GM20431 (cell line): ENCODE measurements around the gene NAT8.
"Not testable (repeated sequence)": the region's sequence is repeated elsewhere in the genome, so short reads cannot be mapped to it uniquely, and the experiment has no call there.

Experiments used
- in situ Hi-C: fragments of 300-500 bp; cut with MseI, MboI; formaldehyde crosslinking; loops from one replicate; pipeline ENCODE4 v1.15.0; 2020; ENCODE audit warnings: low sequenced_read_pairs; ENCODE audit not compliant: unreplicated experiment

NAT8 gene

GRCh38 chr2:73640511-73640911 is 1.7 kb downstream of the NAT8 start:
- in situ Hi-C loops, result no loop called here

- in situ Hi-C loops, result no loop called here
These were observed 3.8 kb downstream of the NAT8 start for GRCh38 chr2:73638429-73638828.

- in situ Hi-C loops, result not testable (repeated sequence)
These were observed 5.2 kb downstream of the NAT8 start for GRCh38 chr2:73636977-73637376.

GRCh38 chr2:73630662-73631266 is 11.5 kb downstream of the NAT8 start:
- in situ Hi-C loops, result not testable (repeated sequence)

- in situ Hi-C loops, result not testable (repeated sequence)
These were observed 13.7 kb downstream of the NAT8 start for GRCh38 chr2:73628493-73628892.

GRCh38 chr2:73626237-73626636 is 16.0 kb downstream of the NAT8 start:
- in situ Hi-C loops, result not testable (repeated sequence)

- in situ Hi-C loops, result not testable (repeated sequence)
These were observed 17.6 kb downstream of the NAT8 start for GRCh38 chr2:73624625-73625024.

- in situ Hi-C loops, result not testable (repeated sequence)
These were observed 18.2 kb downstream of the NAT8 start for GRCh38 chr2:73624036-73624435.

- in situ Hi-C loops, result not testable (repeated sequence)
These were observed 22.3 kb downstream of the NAT8 start for GRCh38 chr2:73619925-73620324.

GRCh38 chr2:73614997-73615396 is 27.2 kb downstream of the NAT8 start:
- in situ Hi-C loops, result no loop called here

- in situ Hi-C loops, result no loop called here
These were observed 28.1 kb downstream of the NAT8 start for GRCh38 chr2:73614105-73614504.

- in situ Hi-C loops, result no loop called here
These were observed 30.4 kb downstream of the NAT8 start for GRCh38 chr2:73611867-73612266.

GRCh38 chr2:73611193-73611592 is 31.0 kb downstream of the NAT8 start:
- in situ Hi-C loops, result no loop called here

GRCh38 chr2:73610111-73610510 is 32.1 kb downstream of the NAT8 start:
- in situ Hi-C loops, result no loop called here

- in situ Hi-C loops, result not testable (repeated sequence)
These were observed 37.6 kb downstream of the NAT8 start for GRCh38 chr2:73604589-73604988.

GRCh38 chr2:73603099-73603588 is 39.1 kb downstream of the NAT8 start:
- in situ Hi-C loops, result not testable (repeated sequence)

- in situ Hi-C loops, result no loop called here
These were observed 40.4 kb downstream of the NAT8 start for GRCh38 chr2:73601780-73602179.

GRCh38 chr2:73594251-73594650 is 48.0 kb downstream of the NAT8 start:
- in situ Hi-C loops, result no loop called here

- in situ Hi-C loops, result no loop called here
These were observed 48.5 kb downstream of the NAT8 start for GRCh38 chr2:73593680-73594079.
